ENCODE results near the gene KLHL2.
"Not testable (repeated sequence)": the region's sequence is repeated elsewhere in the genome, so short reads cannot be mapped to it uniquely, and the experiment has no call there.

Gene KLHL2

GRCh38 chr4:165330666-165331065 lies 123.3 kb downstream of the KLHL2 start:
- Mint-ChIP-seq H3K9me3 (no peaks in the 10 kb centered on the region), H3K27me3 (no peaks in the 10 kb centered on the region), H3K36me3 (ENCODE audit: low read depth) (peaks cover 53% of the 10 kb centered on the region), H3K4me1 (ENCODE audit: low read depth) (peaks cover 44% of the 10 kb centered on the region), H3K27ac (peak overlapping the region; percentile 91), H3K4me3 (peak overlapping the region; percentile 56)
- DNase-seq, result no peak

DNA sequence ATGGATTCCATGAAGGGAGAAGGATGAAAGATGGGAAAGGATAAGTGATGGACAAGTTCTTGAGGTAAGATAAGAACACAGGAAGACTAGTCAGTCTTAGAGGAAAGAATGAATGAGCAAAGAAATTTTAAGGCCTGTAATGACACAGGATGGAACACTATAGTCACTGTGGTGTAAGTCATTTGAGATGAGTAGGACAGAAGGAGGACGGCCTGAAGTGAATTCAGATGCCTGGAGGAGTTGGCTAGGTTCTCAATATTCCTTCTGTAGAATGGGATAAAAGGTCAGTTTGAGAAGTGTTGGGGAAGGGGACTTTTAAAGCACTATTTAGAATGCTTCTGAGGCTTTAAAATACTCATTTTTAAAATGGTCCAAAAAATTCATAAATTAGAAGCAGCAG lies 124.0 kb downstream of the KLHL2 start:
- peak overlapping the region; percentile 56 for H3K4me3 Mint-ChIP-seq

GRCh38 chr4:165331823-165332222 lies 124.5 kb downstream of the KLHL2 start:
- Mint-ChIP-seq H3K4me3 (peak overlapping the region; percentile 56), H3K27ac (peak overlapping the region; percentile 91), H3K9me3 (no peaks in the 10 kb centered on the region), H3K36me3 (ENCODE audit: low read depth) (peaks cover 61% of the 10 kb centered on the region), H3K4me1 (ENCODE audit: low read depth) (peaks cover 44% of the 10 kb centered on the region), H3K27me3 (no peaks in the 10 kb centered on the region)
- DNase-seq, result no peak

More for the DNA sequence above, 124.0 kb downstream of the KLHL2 start:
- DNase-seq, result no peak
- H3K27ac Mint-ChIP-seq, result peak overlapping the region; percentile 91
- H3K9me3 Mint-ChIP-seq, result no peaks in the 10 kb centered on the region
- peaks cover 56% of the 10 kb centered on the region for H3K36me3 Mint-ChIP-seq (ENCODE audit: low read depth)
- H3K27me3 Mint-ChIP-seq, result no peaks in the 10 kb centered on the region
- H3K4me1 Mint-ChIP-seq (ENCODE audit: low read depth), result peaks cover 44% of the 10 kb centered on the region

DNA sequence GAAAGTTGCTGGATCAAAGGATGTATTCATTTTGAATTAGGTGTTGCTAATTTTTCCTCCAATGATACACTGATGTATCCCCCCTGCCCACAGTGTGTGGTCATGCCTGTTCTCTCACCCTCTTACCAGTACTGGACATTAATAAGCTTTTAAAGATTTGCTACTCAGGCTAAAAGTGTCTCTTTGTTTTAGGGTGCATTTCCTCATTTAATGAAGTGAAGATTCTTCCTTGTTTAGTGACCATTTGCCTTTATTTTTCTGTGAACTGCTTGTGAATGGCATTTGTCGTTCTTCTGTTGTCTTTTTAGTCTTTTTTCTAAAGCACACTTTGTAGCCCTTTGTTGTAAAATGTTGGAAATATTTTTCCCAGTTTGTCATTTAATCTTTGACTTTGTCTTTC lies 125.1 kb downstream of the KLHL2 start:
- no peak overlapping the region for H3K4me3 Mint-ChIP-seq
- no peak for DNase-seq
- H3K4me1 Mint-ChIP-seq (ENCODE audit: low read depth), result peaks cover 46% of the 10 kb centered on the region
- H3K27me3 Mint-ChIP-seq, result no peaks in the 10 kb centered on the region
- H3K9me3 Mint-ChIP-seq, result no peaks in the 10 kb centered on the region
- H3K36me3 Mint-ChIP-seq (ENCODE audit: low read depth), result peaks cover 68% of the 10 kb centered on the region
- H3K27ac Mint-ChIP-seq, result peak overlapping the region; percentile 91

DNA sequence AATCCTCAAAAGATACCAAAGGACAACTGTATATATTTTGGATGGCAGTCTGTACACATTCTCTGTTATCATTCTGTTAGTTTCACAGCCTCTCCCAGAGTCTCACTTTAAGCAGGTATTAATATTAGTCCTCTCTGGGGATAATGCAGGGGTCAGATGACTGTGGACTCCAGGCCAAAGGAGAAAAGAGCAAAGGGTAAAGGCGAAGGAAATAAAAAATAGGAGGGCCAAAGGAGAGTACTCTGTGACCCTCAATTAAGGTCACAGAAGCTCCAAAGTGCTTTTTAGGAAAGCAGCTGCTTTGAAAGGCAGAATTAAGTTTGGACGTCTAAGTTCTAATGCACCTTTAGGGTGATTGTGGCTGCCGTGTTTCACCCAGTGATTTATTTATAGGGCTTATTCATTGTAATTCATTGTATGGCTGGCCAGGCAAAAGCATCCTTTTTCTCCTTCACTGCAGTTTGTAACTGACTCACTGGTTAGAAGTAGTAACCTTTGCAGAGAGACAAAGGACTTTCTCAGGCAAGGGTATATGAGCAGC lies 127.9 kb downstream of the KLHL2 start:
- Mint-ChIP-seq H3K27ac (peak overlapping the region; percentile 58), H3K4me3 (no peak overlapping the region), H3K9me3 (no peaks in the 10 kb centered on the region), H3K36me3 (ENCODE audit: low read depth) (peaks cover 86% of the 10 kb centered on the region), H3K4me1 (ENCODE audit: low read depth) (peaks cover 41% of the 10 kb centered on the region), H3K27me3 (no peaks in the 10 kb centered on the region)
- no peak for DNase-seq

DNA sequence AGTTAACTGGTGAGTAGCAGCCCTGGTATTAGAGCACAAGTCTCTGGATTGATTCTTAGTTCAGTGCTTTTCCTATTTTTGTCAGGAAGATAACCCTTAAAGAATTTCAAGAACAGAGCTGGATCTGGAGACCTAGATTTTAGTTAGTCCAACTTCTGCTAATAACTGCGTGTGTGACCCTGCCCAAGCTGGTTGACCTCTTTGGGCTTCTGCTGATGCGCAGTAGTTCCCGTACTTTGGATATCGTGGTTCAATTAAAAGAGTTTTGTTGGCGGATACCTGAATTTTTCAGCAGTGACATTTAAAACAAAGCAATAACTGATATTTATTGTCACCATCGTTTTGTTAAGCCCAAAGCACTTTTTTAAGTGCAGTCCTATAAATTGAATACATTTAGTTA lies 129.4 kb downstream of the KLHL2 start:
- peak overlapping the region; percentile 0 for H3K27ac Mint-ChIP-seq
- no peaks in the 10 kb centered on the region for H3K9me3 Mint-ChIP-seq
- H3K4me1 Mint-ChIP-seq (ENCODE audit: low read depth), result peaks cover 26% of the 10 kb centered on the region
- H3K4me3 Mint-ChIP-seq, result no peak overlapping the region
- DNase-seq, result no peak
- peaks cover 83% of the 10 kb centered on the region for H3K36me3 Mint-ChIP-seq (ENCODE audit: low read depth)
- H3K27me3 Mint-ChIP-seq, result no peaks in the 10 kb centered on the region

DNA sequence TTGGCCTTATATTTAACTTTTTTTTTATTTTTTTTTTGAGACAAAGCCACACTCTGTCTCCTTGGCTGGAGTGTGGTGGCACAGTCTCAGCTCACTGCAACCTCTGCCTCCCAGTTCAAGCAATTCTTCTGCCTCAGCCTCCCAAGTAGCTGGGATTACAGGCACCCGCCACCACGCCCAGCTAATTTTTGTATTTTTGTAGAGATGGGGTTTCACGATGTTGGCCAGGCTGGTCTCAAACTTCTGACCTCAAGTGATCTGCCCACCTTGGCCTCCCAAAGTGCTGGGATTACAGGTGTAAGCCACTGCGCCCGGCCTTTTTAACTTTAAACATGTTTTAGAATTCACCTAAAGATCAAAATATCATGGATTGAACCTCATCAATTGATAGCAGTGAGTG lies 135.0 kb downstream of the KLHL2 start:
- not testable (repeated sequence) for DNase-seq; H3K27me3 Mint-ChIP-seq; H3K9me3 Mint-ChIP-seq; H3K4me1 Mint-ChIP-seq (ENCODE audit: low read depth); H3K4me3 Mint-ChIP-seq
- H3K27ac Mint-ChIP-seq, result peak overlapping the region; percentile 29
- H3K36me3 Mint-ChIP-seq (ENCODE audit: low read depth), result peaks cover 56% of the 10 kb centered on the region

DNA sequence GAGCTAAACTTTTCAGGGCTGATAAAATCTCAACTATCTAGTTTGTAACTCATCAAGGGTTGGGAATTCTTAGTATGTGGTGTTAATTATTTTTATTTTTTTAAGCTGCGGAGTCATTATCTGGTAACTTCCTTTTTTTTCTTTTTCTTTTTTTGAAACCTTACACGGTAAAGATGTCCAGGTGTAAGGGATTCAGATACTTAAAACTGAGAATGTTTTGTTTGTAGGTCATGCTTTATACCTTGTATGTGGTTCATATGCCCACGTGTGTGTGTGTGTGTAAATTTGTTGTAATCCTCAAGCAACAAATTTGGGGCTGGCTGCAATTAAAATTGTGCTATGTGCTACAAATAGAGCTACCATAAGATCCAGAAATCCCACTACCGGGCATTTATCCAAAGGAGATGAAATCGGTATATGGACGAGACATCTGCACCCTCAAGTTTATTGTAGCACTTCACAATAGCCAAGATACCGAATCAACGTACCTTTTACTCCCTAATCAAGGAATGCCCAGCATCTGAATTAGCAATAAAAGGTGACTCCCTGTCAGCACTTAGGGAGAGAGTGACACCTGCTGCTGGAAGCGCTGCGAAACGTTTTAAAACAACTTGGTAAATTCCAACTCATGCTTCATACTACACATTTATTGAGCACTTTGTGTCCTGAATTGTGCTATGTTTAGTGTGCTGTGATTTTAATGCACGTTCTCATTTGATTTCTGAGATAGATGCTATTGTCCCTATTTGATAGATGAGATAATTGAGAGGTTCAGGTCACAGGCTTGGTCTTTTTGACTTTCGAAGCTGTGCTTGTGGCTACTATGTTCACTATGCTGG lies 136.2 kb downstream of the KLHL2 start:
- Mint-ChIP-seq H3K4me1 (ENCODE audit: low read depth) (peaks cover 2% of the 10 kb centered on the region), H3K36me3 (ENCODE audit: low read depth) (peaks cover 46% of the 10 kb centered on the region), H3K4me3 (no peak overlapping the region), H3K9me3 (no peaks in the 10 kb centered on the region), H3K27ac (peak overlapping the region; percentile 40), H3K27me3 (no peaks in the 10 kb centered on the region)
- no peak for DNase-seq

GRCh38 chr4:165345666-165346417 lies 138.5 kb downstream of the KLHL2 start:
- no peaks in the 10 kb centered on the region for H3K27me3 Mint-ChIP-seq
- DNase-seq, result no peak

GRCh38 chr4:165347647-165348569 lies 140.5 kb downstream of the KLHL2 start:
- peak overlapping the region; percentile 8 for H3K27ac Mint-ChIP-seq

More at GRCh38 chr4:165345666-165346417, 138.5 kb downstream of the KLHL2 start:
- Mint-ChIP-seq H3K36me3 (ENCODE audit: low read depth) (peaks cover 24% of the 10 kb centered on the region), H3K4me3 (no peak overlapping the region), H3K4me1 (ENCODE audit: low read depth) (peaks cover 2% of the 10 kb centered on the region), H3K27ac (no peak overlapping the region), H3K9me3 (no peaks in the 10 kb centered on the region)

GRCh38 chr4:165351359-165352130 lies 144.2 kb downstream of the KLHL2 start:
- Mint-ChIP-seq H3K9me3 (no peaks in the 10 kb centered on the region), H3K36me3 (ENCODE audit: low read depth) (no peaks in the 10 kb centered on the region), H3K27me3 (peaks cover 18% of the 10 kb centered on the region)

More at GRCh38 chr4:165347647-165348569, 140.5 kb downstream of the KLHL2 start:
- Mint-ChIP-seq H3K4me3 (no peak overlapping the region), H3K4me1 (ENCODE audit: low read depth) (peaks cover 2% of the 10 kb centered on the region), H3K9me3 (no peaks in the 10 kb centered on the region), H3K27me3 (peaks cover 11% of the 10 kb centered on the region), H3K36me3 (ENCODE audit: low read depth) (peaks cover 12% of the 10 kb centered on the region)
- DNase-seq, result no peak

DNA sequence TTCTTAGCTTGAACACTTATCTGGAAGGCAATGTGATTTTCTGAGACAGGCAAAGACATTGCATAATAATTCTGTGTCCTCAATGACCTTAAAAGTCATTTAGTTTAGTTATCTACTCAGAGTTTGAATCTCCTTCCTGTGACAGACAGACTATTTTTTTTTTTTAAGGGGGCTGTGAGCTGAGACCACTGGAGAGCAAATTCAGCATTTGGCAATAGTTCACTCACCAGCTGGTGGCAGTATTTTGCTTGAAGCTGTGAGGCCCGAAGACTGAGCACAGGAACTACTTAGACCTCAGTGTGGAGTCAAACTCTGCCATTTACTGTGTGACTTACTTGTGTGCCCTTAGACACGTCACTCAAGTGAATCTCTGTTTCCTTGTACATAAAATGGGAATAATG lies 148.5 kb downstream of the KLHL2 start:
- no peaks in the 10 kb centered on the region for H3K4me1 Mint-ChIP-seq (ENCODE audit: low read depth)
- no peaks in the 10 kb centered on the region for H3K9me3 Mint-ChIP-seq
- no peak overlapping the region for H3K4me3 Mint-ChIP-seq
- no peak overlapping the region for H3K27ac Mint-ChIP-seq
- no peak for DNase-seq
- H3K36me3 Mint-ChIP-seq (ENCODE audit: low read depth), result no peaks in the 10 kb centered on the region
- H3K27me3 Mint-ChIP-seq, result peaks cover 35% of the 10 kb centered on the region

More at GRCh38 chr4:165351359-165352130, 144.2 kb downstream of the KLHL2 start:
- H3K4me3 Mint-ChIP-seq, result no peak overlapping the region
- no peaks in the 10 kb centered on the region for H3K4me1 Mint-ChIP-seq (ENCODE audit: low read depth)
- no peak overlapping the region for H3K27ac Mint-ChIP-seq
- no peak for DNase-seq

- Mint-ChIP-seq H3K9me3 (no peaks in the 10 kb centered on the region), H3K4me1 (ENCODE audit: low read depth) (no peaks in the 10 kb centered on the region)
- no peak for DNase-seq
Measured at GRCh38 chr4:165359506-165359905, 152.1 kb downstream of the KLHL2 start.

More at GRCh38 chr4:165359506-165359905, 152.1 kb downstream of the KLHL2 start:
- Mint-ChIP-seq H3K4me3 (no peak overlapping the region), H3K36me3 (ENCODE audit: low read depth) (no peaks in the 10 kb centered on the region), H3K27ac (no peak overlapping the region), H3K27me3 (peaks cover 28% of the 10 kb centered on the region)
